HG02678 (cell line): ENCODE measurements around the gene MACF1.
"Not testable (repeated sequence)": the region's sequence is repeated elsewhere in the genome, so short reads cannot be mapped to it uniquely, and the experiment has no call there.

Experiments
- ATAC-seq: cut with Tn5 transposase; IDR thresholded peaks from one replicate; pipeline ENCODE4 v1.9.1; 2021; ENCODE audit warnings: mild to moderate bottlenecking, moderate library complexity; ENCODE audit not compliant: unreplicated experiment

The MACF1 gene

GRCh38 chr1:39526466-39527189 is 322.1 kb downstream of the MACF1 start:
- no peak for ATAC-seq

- not testable (repeated sequence) for ATAC-seq
Measured at GRCh38 chr1:39527190-39527579, 322.7 kb downstream of the MACF1 start.

GRCh38 chr1:39528082-39528481 is 323.6 kb downstream of the MACF1 start:
- no peak for ATAC-seq

GRCh38 chr1:39529901-39530535 is 325.5 kb downstream of the MACF1 start:
- ATAC-seq, result no peak

- ATAC-seq, result no peak
Measured at GRCh38 chr1:39531526-39531925, 327.0 kb downstream of the MACF1 start.

GRCh38 chr1:39533442-39533841 is 328.9 kb downstream of the MACF1 start:
- ATAC-seq, result no peak
